HG03280 (cell line): ENCODE data around the gene ANTXR1.

Source experiments
- ATAC-seq: cut with Tn5 transposase; IDR thresholded peaks from one replicate; pipeline ENCODE4 v1.9.1; 2021; ENCODE audit warnings: mild to moderate bottlenecking, moderate library complexity; ENCODE audit not compliant: unreplicated experiment

ANTXR1 gene

GRCh38 chr2:69013142-69013839 is at the start of gene ANTXR1:
Gene ANTXR1 (plus strand): TSS chr2:69013179. CDS start chr2:69013500, 321 bp downstream.
- ATAC-seq, result no peak

DNA sequence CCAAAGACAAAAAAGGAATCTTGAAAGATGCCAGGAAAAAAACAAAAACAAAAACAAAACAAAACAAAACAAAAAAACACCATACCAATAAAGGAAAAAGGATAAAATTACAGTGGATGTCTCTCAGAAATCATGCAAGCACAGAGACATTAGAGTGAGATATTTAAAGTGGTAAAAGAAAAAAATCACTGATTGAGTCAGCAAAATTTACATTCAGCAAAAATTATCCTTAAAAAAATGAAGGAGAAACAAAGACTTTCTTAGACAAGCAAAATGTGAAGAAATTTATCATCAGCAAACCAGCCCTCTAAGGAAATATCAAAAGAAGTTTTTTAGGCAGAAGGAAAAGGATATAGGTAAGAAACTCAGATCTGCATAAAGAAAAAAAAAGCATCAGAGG is 48.7 kb upstream of the ANTXR1 start:
- ATAC-seq, result no peak

GRCh38 chr2:68968221-68968620 is 44.8 kb upstream of the ANTXR1 start:
- ATAC-seq, result no peak

DNA sequence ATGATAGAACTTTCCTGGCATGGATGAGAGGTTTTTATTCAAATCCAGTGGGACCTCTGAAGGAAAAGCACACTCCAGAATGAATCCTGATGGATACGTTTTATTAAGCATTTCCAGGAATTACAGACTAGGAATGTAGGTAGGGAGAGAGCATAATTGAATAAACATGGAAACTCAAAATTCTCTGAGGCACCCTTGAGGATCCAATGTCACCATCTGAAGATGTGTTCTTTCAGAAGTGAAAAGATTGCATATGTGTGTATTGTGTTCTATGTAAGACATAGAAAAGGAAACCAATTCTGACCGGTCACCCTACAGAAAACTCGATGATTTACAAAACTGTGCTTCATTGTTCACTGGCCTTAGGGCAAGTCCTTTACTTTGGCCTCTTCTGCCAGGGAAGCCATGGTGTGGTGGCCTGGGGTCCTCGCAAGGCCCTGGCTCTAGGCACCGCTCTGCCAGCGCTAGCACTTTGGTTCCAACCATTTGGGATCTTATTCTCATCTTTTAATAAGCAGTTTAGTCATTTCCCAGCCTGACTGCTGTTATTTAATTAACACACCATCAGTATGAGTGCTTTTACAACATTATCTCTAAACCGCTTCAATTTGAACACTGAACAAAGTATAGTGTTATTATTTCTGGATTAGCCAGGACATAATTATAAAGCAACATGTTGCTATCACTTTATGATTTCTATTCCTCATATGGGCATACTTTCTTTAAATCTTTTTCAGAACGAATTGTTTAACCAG is 43.1 kb upstream of the ANTXR1 start:
- no peak for ATAC-seq

DNA sequence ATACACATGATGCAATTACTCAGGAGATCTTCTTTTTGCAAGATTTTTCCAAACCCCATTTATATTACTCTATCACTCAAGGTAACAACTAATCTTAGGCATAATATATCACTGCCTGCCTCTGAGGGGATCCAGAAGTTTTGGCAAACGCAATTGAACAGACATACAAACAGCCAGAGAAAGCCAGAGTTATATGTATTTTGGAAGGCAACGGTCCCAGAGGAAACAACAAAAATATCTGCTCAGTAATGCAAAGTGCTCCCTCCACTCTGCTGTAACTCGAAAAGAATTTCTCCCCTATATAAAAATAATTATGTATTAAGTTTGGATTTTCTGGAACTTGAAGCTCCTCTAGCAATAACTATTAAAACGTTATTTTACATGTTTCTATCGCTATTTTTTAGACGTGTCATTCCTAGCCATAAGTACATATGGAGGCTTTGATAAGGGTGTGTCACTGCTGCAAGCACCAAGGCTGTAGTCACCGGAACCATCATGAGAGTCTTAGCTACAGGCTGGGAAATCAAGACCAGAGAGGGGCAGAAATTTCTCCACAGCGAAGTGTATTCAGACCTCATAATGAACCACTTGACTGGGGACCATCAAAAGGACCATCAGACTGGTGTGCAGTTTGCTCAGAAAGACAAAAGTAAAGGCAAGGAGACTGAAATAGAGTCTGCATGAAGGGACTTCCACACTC is 42.3 kb upstream of the ANTXR1 start:
- ATAC-seq, result no peak

- ATAC-seq, result no peak
These were observed 41.3 kb upstream of the ANTXR1 start for GRCh38 chr2:68971591-68972231.

GRCh38 chr2:68974251-68974650 is 38.7 kb upstream of the ANTXR1 start, which contains the start of gene GKN1:
Gene GKN1 (plus strand): TSS chr2:68974636. CDS start chr2:68974678, 42 bp downstream.
- ATAC-seq, result no peak

- ATAC-seq, result no peak
These were observed 37.9 kb upstream of the ANTXR1 start for GRCh38 chr2:68974946-68975665.

DNA sequence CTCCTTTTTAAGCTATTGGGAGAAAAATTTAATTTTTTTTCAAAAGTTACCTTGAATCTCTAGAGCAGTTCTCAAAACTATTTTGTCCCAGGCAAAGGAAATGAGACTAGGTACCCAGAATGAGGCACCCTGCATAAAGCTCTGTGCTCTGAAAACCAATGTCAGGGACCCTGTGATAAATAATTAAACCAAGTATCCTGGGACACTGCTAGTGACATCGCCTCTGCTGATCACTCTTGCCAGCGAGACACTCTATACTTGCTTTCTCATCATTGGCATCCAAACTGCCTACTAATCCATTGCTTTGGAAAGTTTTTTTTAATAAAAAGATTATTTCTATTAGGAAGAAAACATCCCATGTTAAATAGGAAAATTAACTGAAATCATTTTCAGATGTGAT is 37.1 kb upstream of the ANTXR1 start:
- no peak for ATAC-seq

- no peak for ATAC-seq
These were observed 35.5 kb upstream of the ANTXR1 start for GRCh38 chr2:68977453-68977852.

GRCh38 chr2:68978098-68978497 is 34.9 kb upstream of the ANTXR1 start:
- ATAC-seq, result no peak

DNA sequence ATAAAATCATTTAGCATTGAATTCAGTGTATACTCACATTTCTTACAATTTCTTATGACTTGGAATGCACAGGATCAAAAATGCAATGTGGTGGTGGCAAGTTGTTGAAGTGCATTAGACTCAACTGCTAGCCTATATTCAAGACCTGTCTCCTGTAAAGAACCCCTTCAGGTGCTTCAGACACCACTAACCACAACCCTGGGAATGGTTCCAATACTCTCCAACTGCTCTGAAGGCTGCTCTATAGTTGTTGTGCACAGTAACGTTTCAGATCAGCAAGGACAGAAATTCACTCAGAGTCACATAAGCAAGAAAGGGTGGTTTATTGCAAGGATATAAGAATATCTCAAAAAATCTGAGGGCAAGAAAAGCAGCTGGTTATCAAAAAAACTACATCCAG is 32.0 kb upstream of the ANTXR1 start:
- ATAC-seq, result no peak

DNA sequence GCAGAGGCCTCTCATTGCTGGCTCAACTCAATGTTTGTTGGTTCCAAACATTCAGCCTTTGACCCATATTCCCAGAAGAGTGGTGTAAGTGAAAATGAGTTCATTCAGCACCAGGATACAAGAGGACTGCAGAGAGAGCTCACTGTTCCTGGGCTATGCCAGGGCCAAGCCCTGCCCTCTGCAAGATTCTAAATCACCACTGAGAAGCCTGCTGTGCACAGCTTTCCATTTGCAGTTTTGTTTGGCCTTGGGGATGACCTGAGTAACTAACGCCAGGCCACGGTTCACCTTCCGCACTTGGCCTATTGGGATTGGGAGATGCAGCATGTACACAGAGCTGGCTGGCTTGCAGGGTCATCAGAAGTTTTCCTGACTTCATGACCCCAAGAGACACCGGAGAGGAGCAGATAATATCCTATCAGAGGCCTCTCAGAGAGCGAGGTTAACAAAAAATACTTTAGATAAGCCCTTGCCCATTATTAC is 25.9 kb upstream of the ANTXR1 start:
- ATAC-seq, result no peak

DNA sequence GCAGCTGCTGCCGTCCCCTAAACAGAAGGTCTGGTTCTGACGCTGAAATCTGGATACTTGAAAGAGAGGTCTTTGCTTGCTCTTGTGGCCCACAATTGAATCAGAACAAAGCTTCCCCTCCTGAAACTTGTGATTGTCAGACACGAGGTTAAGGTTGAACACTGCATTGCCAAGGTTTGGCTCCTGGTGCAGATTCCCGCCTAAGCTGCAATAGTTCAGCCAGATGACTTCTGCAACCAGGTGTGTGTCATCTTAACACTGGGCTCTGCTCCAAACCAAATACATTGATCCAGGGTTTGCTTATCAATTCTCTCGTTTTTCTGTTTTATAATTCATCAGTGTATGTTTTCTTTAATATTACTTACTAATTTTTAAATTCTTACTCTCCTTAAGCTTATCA is 23.9 kb upstream of the ANTXR1 start:
- no peak for ATAC-seq

DNA sequence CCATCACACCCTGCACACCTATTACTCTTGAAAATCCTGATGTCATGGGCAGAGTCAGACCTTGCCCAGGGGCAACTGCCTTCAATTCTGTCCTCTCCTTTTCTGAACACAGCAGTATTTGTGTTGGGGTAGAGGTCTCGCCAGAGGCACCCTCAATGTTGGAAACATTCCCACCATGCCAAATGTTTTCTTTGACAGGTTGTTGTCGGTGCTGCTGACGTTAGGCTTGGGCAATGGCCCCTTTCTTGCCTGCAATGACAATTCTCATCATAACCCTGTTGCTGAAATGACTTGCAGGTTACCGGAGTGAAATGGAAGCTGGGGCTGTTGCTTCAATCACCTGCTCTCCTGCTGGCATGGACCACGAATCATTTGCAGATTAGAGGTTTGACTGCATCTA is 20.6 kb upstream of the ANTXR1 start:
- ATAC-seq, result no peak

- ATAC-seq, result no peak
These were observed 20.0 kb upstream of the ANTXR1 start for GRCh38 chr2:68992933-68993332.

- no peak for ATAC-seq
These were observed 19.3 kb upstream of the ANTXR1 start for GRCh38 chr2:68993660-68994059.

- ATAC-seq, result no peak
These were observed 18.1 kb upstream of the ANTXR1 start for GRCh38 chr2:68994864-68995263.

GRCh38 chr2:68995916-68996315 is 17.1 kb upstream of the ANTXR1 start:
- no peak for ATAC-seq

GRCh38 chr2:68997401-68997800 is 15.6 kb upstream of the ANTXR1 start:
- no peak for ATAC-seq
